Inflammatory macrophage (primary cell): ENCODE results near the gene UNC80.
"Not testable (repeated sequence)": the region's sequence is repeated elsewhere in the genome, so short reads cannot be mapped to it uniquely, and the experiment has no call there.

Source experiments
- DNase-seq, 2 donors: peaks; one replicate each; pipeline ENCODE4 v3.0.0-alpha.2; 2020 to 2022
- total RNA-seq, 18 experiments: gene quantifications; one replicate each; lab custom pipeline; 2026; ENCODE audit warnings: mixed read lengths in 6 of 18, inconsistent platforms in 2 of 18; lab: John Stamatoyannopoulos, UW

Gene UNC80
- 0 to 1.4 (median 0.81) reads per million in 18 experiments for total RNA-seq

GRCh38 chr2:209771474-209772289, at the start of gene UNC80:
Gene UNC80, plus strand, starts transcription at chr2:209771832. Its CDS starts 241 bp downstream, at chr2:209772073.
- peak in 1 of 2 donors; percentile 45 for DNase-seq

DNA sequence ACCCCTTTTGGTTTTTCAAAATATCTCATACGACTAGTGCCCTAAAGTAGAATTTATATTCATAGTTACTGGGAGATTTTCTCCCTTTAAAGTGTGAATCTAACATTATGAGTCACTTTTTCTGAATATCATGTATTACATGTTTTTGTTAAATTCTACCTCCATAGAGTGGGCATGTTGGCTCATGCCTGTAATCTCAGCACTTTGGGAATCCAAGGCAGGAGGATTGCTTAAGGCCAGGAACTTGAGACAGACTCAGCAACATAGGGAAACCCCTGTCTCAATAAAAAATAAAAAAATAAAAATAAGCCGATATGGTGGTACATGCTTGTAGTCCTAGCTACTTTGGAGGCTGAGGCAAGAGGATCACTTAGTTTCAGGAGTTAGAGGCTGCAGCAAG, 45.3 kb upstream of the UNC80 start:
- no peak for DNase-seq

DNA sequence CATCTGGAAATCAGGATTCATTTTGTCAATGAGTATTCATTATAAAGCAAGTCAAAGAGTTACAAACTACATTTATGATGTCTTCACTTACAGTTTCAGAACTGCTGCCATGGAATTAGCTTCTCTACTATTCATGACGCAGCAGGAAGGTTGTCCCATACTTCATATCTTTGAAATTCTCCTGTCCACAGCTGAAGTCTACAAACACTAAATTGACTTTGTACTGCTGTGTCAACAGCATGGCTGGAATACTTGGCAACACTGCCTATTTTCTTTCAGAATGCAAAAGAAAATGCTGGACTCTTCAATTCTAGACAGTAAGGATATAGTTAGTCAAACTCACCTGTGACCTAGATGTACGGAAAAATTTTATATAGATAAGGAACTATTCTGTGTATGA, 44.6 kb upstream of the UNC80 start:
- DNase-seq = no peak

GRCh38 chr2:209734805-209735204, 36.8 kb upstream of the UNC80 start:
- no peak for DNase-seq

- no peak for DNase-seq
These were observed 29.7 kb upstream of the UNC80 start for GRCh38 chr2:209741953-209742352.

GRCh38 chr2:209753020-209753419, 18.6 kb upstream of the UNC80 start:
- DNase-seq = no peak

DNA sequence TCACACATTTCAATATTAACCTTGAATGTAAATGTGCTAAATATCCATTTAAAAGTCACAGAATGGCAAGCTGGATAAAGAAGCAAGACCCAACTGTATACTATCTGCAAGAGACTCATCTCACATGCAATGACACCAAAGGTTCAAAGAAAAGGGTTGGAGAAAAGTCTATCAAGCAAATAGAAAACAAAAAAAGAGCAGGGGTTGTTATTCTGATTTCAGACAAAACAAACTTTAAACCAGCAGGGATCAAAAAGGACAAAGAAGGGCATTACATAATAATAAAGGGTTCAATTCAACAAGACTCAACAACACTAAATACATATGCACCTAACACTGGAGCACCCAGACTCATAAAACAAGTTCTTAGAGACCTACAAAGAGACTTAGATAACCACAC, 14.5 kb upstream of the UNC80 start:
- no peak for DNase-seq

GRCh38 chr2:209761566-209761965, 10.1 kb upstream of the UNC80 start:
- no peak for DNase-seq

- no peak for DNase-seq
These were observed 9.1 kb upstream of the UNC80 start for GRCh38 chr2:209762563-209762962.

- no peak for DNase-seq
These were observed 8.5 kb upstream of the UNC80 start for GRCh38 chr2:209763106-209763505.

DNA sequence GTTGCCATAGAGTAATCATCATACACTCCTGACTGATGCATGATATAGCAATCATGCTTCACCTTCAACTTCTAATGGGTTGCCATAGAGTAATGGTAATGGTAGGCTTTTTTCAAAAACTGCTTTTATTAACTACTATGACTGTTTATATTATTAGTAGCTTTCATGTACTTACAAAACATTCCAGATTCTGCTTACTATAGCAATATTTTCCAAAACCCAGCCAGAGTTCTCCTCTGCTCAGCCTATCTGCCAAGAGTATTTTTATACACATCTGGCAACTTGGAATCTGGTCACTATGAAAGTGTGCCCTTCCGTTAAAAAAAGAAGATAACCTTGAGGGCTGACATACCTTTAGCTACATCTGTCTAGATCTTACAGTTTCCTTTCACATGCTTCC, 5.0 kb upstream of the UNC80 start:
- DNase-seq = no peak

- DNase-seq = no peak
These were observed 4.3 kb upstream of the UNC80 start for GRCh38 chr2:209767316-209767715.

DNA sequence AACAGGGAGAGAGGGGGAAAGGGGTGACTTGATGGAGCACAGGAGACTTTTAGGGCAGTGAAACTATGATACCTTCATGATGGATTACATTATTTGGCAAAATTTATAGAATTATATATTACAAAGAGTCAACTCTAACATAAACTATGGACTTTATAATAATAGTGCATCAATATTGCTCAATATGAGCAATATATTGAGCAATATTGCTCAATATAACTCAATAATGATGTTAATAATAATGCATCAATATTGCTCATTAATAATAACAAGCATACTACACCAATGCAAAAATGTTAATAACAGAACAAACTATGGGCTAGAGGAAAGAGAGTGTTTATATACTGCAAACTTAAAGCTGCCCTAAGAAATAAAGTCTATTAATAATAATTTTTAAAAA, 3.1 kb upstream of the UNC80 start:
- no peak for DNase-seq

- no peak for DNase-seq
These were observed 656 bp downstream of the UNC80 start for GRCh38 chr2:209772290-209772685.

- DNase-seq = no peak
These were observed 1.7 kb downstream of the UNC80 start for GRCh38 chr2:209773377-209773776.

DNA sequence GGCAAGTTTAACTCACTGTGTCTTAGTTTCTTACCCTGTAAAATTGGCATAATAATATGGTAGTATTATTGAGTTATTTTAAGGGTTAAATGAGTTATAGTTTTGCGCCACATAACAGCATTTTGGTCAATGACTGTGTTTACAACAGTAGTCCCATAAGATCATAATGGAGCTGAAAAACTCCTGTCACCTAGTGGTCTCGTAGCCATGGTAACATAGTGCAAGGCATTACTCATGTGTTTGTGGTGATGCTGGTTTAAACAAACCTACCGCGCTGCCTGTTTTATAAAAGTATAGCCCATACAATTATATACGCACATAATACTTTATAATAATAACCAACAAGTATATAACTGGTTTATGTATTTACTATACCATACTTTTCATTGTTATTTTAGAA, 15.8 kb downstream of the UNC80 start:
- no peak for DNase-seq

- no peak for DNase-seq
These were observed 17.3 kb downstream of the UNC80 start for GRCh38 chr2:209788925-209789324.

- no peak for DNase-seq
These were observed 18.6 kb downstream of the UNC80 start for GRCh38 chr2:209790066-209790728.

- DNase-seq = no peak
These were observed 19.5 kb downstream of the UNC80 start for GRCh38 chr2:209791151-209791550.

DNA sequence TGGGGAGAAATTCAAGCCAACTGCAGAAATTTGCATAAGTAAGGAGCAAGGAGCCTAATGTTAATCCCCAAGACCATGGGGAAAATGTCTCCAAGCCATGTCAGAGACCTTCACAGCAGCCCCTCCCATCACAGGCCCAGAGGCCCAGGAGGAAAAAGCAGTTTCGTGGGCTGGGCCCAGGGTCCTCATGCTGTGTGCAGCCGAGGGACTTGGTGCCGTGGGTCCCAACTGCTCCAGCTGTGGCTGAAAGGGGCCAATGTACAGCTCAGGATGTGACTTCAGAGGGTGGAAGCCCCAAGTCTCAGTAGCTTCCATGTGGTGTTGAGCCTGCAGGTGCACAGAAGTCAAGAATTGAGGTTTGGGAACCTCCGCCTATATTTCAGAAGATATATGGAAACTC, 23.8 kb downstream of the UNC80 start:
- not testable (repeated sequence) for DNase-seq

DNA sequence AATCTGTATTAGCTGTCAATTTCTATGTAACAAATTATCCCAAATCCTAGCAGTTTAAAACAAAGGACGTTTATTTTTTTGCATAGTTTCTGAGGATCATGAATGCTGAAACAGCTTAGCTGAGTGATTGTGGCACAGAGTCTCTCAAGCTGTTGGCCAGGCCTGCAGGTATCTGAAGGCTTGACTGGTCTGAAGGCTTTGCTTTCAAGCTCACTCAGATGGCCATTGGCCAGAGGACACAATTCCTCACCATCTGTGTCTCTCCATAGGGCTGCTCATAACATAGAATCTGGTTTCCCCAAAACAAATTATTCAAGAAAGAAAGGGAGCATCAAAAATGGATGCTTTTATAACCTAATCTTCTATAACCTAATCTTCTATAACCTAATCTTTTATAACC, 33.7 kb downstream of the UNC80 start:
- no peak for DNase-seq

DNA sequence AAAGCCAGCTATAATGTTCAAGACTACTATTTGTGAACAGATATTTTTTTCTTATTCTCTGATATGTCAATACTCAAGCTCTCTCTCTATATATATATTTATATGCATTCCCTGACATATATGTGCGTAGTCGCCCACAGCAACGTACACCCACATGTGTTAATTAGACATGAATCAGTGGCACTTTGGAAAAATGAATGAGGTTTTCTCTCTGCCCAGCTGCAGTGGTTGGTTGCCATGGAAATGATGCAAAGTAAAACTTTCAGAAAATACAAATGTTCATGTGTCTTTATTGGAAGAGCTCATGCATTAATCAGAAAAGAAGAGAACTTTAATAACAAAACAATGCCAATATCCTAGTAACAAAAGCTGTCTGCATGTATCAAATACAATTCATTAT, 34.7 kb downstream of the UNC80 start:
- no peak for DNase-seq

- no peak for DNase-seq
These were observed 36.9 kb downstream of the UNC80 start for GRCh38 chr2:209808521-209808920.

GRCh38 chr2:209809256-209809655, 37.6 kb downstream of the UNC80 start:
- DNase-seq = no peak
